GM21786 (cell line): Measurements from ENCODE around the gene PLEKHS1.
"Not testable (repeated sequence)": the region's sequence is repeated elsewhere in the genome, so short reads cannot be mapped to it uniquely, and the experiment has no call there.

Experiments used
- ATAC-seq: cut with Tn5 transposase; IDR thresholded peaks from one replicate; pipeline ENCODE4 v1.9.1; 2021; ENCODE audit not compliant: unreplicated experiment

Gene PLEKHS1

DNA sequence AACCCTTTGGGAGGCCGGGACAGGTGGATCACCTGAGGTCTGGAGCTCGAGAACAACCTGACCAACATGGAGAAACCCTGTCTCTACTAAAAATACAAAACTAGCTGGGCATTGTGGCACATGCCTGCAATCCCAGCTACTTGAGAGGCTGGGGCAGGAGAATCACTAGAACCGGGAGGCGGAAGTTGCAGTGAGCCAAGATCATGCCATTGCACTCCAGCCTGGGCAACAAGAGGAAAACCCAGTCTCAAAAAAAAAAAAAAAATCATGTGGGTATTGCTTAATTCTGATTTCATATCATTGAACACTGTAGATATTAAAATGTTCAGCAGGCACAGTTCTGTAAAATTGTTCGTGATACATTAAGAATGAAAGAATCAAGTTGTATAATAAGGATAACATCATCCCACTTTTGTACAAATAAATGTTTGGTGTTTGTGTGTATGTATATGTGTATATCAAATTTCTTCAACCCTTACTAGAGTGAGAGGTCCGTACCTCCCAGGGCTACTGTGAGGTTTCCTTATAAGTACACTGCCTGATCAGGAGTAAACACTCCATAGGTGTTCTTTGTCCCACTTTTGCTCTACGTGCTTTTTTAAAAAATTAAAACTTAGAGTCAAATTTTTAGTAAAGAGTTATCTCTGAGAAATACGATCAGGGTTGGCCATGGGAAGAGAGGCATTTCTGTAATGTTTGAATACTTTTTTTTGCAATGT is 31.7 kb downstream of the PLEKHS1 start:
- ATAC-seq: no peak

DNA sequence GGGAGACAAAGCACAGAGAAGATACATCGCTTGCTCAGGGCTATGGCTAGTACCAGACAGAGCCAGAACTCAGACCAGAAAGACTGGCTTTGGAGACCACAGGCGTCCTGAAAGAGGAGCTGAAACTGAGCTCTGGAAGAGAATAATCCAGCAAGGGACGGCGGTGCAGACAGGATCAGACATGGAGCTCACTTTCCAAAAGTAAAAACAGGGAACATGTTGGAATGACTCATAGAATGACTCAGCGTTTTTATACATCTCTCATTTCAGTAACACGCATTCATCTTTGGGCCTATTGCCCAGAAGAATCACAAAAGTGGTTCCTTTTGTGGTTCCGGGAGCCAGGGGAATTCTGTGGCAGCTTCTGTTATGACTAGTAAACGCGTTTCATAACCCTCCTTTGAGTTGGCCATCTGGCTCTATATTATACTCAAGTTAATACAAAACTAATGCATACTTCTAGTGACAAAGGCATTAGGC is 37.2 kb downstream of the PLEKHS1 start:
- ATAC-seq: peak; percentile 85

DNA sequence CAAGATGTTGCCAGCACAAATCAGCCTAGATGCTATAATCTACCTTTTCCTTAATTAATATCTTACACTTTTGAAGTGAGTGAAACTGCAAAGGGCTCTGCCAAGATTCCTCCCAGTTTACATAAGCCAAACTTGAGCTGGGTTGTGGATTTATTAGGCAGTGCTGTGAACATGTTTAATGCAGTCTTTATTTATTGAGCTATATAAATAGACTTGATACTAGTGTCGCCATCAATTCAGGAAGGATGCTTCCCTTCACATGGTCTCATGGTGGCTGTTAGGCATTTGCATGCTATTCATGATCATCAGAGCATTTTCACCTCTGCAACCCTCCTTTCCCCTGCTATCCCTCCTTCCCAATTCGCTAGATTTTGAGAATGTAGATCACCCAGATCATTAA is 40.2 kb downstream of the PLEKHS1 start:
- ATAC-seq: no peak

DNA sequence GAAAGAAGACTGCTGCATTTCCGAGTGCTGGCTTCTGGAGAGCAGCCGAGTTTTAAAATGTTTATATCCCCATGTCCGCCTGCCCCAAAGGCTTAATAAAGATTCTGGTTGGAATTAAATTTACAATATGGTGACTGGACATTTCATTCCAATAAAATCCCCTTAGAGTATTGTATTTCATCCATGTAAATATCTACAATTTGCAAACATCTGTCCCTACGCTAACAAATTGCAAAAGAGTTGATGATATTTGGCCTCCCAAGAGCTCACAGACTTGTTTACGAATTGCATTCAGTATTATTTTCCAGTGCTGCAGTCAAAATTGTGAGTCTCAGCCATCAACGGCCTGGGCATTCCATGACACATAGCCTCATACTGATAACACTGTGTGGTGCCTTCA is 50.1 kb downstream of the PLEKHS1 start:
- ATAC-seq: no peak

DNA sequence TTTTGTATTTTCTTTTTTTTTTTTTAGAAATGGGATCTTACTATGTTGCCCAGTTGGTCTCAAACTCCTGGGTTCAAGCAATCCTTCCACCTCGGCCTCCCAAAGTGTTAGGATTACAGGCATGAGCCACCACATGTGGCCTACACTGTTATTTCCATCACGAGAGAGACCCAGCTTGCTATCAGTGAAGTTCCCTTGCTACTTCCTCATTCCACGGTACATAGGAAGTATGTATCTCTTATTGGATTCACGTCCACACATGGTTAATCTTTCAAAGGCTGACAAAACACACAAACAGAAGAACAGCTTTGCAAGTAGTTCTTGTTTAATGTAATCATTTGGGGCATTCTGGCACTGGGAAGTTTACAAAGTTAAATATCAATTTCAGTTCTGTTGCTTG is 51.5 kb downstream of the PLEKHS1 start:
- ATAC-seq: no peak

DNA sequence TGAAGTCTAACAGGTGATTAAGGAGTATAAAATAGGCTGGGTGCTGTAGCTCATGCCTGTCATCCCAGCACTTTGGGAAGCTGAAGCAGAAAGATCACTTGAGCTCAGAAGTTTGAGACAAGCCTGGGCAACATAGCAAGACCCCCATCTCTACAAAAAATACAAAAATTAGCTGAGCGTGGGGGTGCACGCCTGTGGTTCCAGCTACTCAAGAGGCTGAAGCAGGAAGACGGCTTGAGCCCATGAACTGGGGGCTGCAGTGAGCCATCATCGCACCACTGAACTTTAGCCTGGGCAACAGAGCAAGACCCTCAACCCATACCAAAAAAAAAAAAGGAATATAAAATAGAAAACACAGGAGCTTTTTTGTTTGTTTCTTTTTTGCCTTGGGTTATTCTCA is 55.0 kb downstream of the PLEKHS1 start:
- ATAC-seq: no peak

DNA sequence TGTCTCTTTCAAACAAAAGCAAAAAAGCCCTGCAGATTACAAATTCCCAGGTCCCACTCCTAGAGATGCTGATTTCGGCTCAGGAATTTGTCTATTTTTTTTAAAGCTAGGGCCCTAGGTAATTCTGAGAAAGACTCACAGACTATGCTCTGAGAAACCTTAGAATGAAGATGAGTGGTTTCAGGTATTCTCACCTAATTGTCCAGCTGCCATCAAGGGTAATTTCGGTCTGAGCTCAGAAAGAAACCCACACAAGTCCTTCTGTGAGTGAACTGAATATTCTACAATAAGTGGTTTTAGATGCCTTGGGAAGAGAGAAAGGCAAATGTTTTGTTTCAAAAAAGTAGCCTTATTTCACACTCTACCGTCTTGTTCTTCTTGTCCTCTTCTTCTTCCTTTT is 56.7 kb downstream of the PLEKHS1 start:
- no peak for ATAC-seq

DNA sequence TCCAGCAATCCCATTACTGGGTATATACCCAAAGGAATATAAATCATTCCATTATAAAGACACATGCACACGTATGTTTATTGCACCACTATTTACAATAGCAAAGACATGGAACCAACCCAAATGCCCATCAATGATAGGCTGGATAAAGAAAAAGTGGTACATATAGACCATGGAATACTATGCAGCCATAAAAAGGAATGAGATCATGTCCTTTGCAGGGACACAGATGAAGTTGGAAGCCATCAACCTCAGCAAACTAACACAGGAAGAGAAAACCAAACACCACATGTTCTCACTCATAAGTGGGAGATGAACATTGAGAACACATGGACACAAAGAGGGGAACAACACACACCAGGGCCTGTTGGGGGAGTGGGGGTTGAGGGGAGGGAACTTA is 63.2 kb downstream of the PLEKHS1 start:
- not testable (repeated sequence) for ATAC-seq

DNA sequence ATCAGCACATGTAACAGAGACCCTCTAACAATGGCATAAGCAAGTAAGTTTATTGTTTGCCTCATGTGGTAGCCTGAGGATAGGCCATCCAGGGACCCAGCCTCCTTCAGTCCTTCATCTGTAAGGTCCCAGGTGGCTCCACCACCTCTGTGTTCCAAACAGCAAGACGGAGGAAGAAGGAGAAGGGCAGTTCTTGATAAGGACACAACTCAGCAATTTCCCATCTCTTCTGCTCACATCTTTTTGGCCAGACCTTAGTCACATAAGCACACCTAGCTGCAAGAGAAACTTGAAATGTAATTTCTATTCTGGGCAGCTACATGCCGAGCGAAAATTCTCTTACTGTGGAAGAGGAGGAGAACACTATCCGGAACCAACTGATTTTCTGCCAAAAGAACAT is 68.5 kb downstream of the PLEKHS1 start:
- ATAC-seq: no peak

DNA sequence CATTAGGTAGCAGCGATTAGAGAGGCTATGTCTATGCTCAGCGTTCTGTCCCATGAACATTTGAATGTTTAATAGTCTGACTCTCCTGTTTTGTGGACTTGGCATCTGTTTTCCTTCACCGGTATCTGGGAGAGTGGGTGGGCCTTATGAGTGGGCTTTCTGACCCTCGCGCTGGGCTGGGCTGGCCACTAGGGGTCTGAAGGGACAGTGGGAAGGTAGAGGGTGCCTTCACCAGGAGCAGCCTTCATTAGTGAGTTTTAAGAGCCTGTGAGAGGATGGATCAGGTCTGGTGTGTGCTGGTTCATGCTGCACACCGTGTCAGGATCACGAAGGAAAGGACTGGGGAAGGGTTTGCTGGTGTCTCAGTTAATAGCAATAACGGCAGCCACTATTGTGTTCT is 69.0 kb downstream of the PLEKHS1 start:
- no peak for ATAC-seq

DNA sequence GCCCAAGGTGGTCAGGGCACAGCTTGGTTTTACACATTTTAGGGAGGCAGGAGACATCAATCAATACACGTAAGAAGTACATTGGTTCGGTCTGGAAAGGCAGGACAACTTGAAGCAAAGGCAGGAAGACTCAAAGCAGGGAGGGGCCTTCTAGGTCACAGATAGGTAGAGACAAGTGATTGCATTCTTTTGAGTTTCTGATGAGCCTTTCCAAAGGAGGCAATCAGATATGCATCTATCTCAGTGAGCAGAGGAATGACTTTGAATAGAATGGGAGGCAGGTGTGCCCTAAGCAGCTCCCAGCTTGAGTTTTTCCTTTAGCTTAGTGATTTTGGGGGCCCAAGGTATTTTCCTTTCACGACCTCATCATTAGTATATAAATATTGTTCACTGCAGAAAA is 69.8 kb downstream of the PLEKHS1 start:
- ATAC-seq: not testable (repeated sequence)

DNA sequence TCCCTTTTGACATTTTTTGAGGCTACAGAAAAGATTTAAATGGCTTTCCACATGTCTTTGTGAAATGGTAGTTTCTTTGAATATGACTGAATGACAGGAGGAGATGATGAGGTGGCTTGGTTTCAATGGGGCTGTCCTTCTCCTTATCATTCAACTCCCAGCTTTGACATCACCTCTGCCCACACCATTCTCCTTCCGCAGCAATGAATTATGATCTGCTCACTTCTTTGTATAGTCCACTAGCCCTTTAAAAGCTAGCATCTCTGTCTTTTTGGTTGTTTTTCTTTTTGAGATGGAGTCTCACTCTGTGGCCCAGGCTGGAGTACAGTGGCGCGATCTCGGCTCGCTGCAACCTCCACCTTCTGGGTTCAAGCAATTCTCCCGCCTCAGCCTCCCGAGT is 70.7 kb downstream of the PLEKHS1 start:
- no peak for ATAC-seq

DNA sequence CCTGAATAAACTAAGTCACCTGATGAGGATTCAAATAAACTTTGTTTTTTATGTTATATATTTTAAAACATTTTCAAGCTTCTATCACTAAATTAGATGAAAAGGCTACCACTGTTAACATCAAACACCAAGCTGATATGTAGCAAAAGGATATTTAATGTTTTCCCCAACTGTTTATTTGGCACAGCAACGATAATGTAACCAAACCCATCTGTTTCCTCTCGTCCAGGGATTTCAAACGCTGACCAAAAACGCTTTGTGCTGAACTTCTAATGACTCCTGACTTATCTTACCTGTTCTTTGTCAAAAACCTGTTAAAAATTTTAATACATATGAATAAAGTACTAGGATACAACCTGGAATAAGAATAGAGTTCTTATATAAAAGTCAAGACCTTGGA is 71.9 kb downstream of the PLEKHS1 start:
- ATAC-seq: no peak

DNA sequence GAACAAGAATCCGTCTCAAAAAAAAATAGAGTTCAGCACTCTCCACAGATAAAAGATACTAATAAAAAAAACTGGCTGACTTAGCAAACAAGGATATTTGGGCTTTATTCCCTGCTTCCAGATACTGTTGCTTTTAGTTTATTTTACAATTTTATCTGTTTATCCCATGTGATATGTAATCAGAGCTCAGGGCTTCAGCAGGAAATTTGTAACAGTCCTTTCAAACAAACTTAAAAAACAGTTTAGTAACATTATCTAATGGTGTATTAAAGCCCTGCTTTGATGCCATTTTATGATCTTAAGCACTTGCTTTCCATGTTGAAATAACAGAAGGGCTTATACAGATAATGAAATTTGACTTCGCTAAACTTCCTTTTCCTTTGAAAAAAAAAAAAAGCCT is 74.3 kb downstream of the PLEKHS1 start:
- ATAC-seq: no peak

DNA sequence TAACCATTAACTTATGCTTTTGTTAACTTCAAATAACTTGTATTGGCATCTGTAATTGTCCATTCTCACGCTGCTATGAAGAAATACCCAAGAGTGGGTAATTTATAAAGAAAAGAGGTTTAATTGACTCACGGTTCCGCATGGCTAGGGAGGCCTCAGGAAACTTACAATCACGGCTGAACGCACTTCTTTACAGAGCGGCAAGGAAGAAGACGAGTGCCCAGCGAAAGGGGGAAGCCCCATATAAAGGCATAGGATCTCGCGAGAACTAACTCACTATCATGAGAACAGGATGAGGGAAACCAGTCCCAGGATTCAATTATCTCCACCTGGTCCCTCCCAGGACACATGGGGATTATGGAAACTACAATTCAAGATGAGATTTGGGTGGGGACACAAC is 77.1 kb downstream of the PLEKHS1 start:
- ATAC-seq: not testable (repeated sequence)
